GM04504 (cell line): ENCODE data around the gene CFLAR.

Source experiments
- DNase-seq: peaks from one replicate; pipeline ENCODE4 v3.0.0-alpha.2; 2012; ENCODE audit warnings: low read depth

CFLAR gene

DNA sequence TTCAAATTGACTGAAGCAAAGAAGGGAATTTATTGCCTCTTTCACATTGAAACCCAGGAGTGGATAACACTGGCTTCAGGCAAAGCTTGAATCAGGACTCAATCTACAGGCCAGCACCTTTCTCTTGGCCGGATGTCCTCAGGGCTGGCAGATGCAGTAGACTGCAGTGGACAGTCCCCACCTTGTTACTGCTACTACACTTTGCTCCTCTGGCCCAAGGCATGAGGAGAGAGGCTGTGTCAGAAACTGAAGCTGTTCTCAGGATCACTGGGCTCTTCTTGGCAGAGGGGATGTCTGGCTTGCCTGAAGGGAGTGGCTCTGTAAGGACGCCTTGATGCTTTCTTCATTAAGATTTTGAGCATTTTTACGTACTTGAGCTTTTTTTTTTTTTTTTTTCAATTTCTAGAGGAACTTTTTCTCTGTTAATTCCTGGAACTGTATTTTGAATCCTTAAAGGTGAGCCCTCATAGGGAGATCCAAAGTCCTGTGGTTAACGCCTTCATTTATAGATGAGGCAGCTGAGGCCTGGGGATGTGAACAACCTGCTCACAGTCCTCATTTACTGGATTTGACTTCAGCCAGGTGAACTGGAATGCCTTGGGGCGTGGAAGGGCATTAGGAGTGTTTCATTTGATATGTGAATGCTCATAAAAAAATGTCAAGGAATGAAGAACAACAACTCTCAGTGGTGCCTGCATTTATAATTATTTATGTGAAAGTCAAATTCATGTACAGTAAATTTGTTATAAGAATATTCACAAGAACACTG, 103.5 kb downstream of the CFLAR start:
- DNase-seq = no peak

DNA sequence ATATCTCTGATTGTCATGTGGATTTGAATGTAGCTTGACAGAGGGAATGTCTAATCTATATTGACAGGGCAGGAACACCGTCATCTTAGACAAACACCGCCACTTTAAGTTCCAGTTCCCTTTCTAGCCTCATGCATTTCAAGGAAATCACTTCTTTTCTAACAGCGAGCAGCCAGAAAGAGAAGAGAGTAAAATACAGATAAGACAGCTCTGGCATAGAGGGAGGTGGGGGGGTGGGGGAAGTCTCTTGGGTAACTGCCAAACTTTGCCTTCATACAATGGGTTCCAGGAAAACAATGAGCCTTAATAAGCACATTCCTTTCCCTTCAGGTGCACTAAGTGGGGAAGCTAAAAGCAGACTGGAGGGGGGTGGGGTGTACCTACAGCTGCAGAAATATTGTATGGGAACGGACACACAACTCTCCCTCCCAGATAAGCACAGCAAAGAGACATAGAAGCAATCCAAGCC, 104.2 kb downstream of the CFLAR start:
- DNase-seq = no peak

DNA sequence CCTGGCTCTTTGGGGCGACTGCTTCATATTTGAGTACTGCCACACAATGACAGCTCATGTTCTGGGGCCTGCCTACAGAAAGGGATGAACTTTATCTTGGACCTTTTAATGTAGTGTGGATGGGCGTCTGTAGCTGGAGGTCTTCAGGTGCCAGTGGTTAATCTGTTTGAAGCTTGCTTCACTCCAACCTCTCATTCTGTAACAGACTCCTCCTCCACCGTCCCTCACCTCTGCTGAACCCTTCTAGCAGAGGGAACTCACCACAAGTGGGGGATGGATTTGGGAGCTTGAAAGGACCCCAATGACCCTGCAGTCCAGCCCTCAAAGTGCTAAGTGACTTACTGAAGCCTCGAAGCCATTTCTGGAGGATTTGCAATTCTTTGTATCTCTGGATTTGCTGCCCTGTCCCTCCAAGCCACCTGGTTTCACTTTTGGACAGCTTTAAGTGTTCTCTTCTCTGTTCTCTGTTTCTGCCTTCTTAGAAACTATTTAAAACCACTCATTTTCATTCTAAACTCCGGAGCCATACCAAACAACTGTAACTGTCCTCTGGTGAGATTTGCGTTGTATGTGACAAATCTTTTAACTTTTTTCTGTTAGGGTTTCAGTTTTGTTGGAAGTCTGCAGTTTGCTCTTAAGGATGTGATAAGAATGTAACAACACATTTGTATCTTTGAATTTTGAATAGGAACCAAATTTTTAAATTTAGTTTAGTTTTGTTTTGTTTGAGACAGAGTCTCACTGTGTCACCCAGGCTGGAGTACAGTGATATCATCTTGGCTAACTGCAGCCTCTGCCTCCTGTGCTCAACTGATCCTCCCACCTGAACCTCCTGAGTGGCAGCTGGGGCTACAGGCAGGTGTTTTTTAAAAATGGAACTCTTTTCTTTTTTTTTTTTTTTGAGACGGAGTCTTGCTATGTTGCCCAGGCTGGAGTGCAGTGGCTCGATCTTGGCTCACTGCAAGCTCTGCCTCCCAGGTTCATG, 107.4 kb downstream of the CFLAR start:
- no peak for DNase-seq
